Measurements from ENCODE around the gene SNORC.
"Not testable (repeated sequence)": the region's sequence is repeated elsewhere in the genome, so short reads cannot be mapped to it uniquely, and the experiment has no call there.

The SNORC gene

GRCh38 chr2:232850039-232850438 lies 20.0 kb upstream of the SNORC start:
- TF ChIP-seq CTCF (IDR thresholded peaks at IDR 0.05; ENCODE audit: low read depth, low read length) = no peak
- H3K36me3 ChIP-seq = peaks cover 78% of the 10 kb centered on the region

DNA sequence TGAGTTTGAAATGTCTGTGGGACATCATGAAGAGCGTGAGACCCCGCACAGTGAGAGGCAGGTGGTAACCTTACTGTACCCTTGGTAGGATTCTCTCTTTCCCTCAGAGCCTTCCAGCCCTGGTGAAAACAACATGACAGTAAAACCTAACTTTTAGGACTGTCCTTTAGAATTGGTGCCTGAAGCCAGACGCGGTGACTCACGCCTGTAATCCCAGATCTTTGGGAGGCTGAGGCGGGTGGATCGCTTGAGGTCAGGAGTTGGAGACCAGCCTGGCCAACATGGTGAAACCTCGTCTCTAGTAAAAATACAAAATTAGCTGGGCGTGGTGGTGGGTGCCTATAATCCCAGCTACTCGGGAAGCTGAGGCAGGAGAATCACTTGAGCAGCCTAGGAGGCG lies 18.0 kb upstream of the SNORC start:
- not testable (repeated sequence) for DNase-seq; H3K9me3 ChIP-seq (ENCODE audit: severe bottlenecking); H3K27ac ChIP-seq; H3K27me3 ChIP-seq (ENCODE audit: insufficient read depth, low read depth, severe bottlenecking); H3K4me3 ChIP-seq (ENCODE audit: low read depth, low read length)
- peaks cover 70% of the 10 kb centered on the region for H3K36me3 ChIP-seq

More at GRCh38 chr2:232850039-232850438, 20.0 kb upstream of the SNORC start:
- no peak overlapping the region for H3K27ac ChIP-seq
- no peaks in the 10 kb centered on the region for H3K27me3 ChIP-seq (ENCODE audit: insufficient read depth, low read depth, severe bottlenecking)
- no peak overlapping the region for H3K4me3 ChIP-seq (ENCODE audit: low read depth, low read length)
- H3K9me3 ChIP-seq (ENCODE audit: severe bottlenecking) = no peaks in the 10 kb centered on the region
- no peak for DNase-seq

DNA sequence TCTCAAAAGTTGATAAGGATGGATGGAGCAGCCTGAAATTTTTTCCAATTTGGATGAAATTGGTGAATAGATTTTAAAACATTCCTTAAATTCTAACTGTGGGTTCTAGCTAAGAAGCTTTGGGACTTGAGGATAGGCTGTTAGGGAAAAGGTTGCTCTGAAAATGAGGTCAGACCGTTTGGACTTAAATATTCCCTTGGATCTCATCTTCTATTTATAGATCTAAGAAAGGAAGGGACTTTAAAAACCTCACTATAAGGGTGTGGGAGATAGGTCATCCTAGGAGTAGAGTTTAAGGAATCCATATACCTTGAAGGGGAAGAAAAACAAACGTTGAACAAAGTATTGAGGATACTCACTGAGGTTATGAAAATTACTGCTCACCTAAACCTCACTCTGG lies 17.4 kb upstream of the SNORC start:
- TF ChIP-seq CTCF (IDR thresholded peaks at IDR 0.05; ENCODE audit: low read depth, low read length) = no peak
- H3K9me3 ChIP-seq (ENCODE audit: severe bottlenecking) = no peaks in the 10 kb centered on the region
- no peaks in the 10 kb centered on the region for H3K27me3 ChIP-seq (ENCODE audit: insufficient read depth, low read depth, severe bottlenecking)
- peaks cover 70% of the 10 kb centered on the region for H3K36me3 ChIP-seq
- no peak overlapping the region for H3K27ac ChIP-seq
- no peak for DNase-seq
- H3K4me3 ChIP-seq (ENCODE audit: low read depth, low read length) = no peak overlapping the region

DNA sequence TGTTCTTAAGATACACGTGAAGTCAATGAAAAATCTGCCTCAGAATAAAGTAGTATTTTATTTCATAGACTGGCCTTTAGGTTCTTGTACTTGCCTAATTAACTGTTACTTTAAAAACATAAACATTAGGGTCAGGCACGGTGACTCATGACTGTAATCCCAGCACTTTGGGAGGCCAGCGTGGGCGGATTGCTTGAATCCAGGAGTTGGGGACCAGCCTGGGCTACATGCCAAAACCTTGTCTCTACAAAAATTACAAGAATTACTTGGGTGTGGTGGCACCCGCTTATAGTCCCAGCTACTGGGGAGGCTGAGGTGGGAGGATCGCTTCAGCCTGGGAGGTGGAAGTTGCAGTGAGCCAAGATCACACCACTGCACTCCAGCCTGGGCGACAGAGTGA lies 16.0 kb upstream of the SNORC start:
- no peak overlapping the region for H3K4me3 ChIP-seq (ENCODE audit: low read depth, low read length)
- H3K27me3 ChIP-seq (ENCODE audit: insufficient read depth, low read depth, severe bottlenecking) = no peaks in the 10 kb centered on the region
- no peak overlapping the region for H3K27ac ChIP-seq
- DNase-seq = no peak
- no peaks in the 10 kb centered on the region for H3K9me3 ChIP-seq (ENCODE audit: severe bottlenecking)
- TF ChIP-seq CTCF (IDR thresholded peaks at IDR 0.05; ENCODE audit: low read depth, low read length) = no peak
- peaks cover 69% of the 10 kb centered on the region for H3K36me3 ChIP-seq

GRCh38 chr2:232857158-232857563 lies 12.9 kb upstream of the SNORC start:
- no peak overlapping the region for H3K4me3 ChIP-seq (ENCODE audit: low read depth, low read length)
- no peak for DNase-seq
- H3K27ac ChIP-seq = no peak overlapping the region
- peaks cover 45% of the 10 kb centered on the region for H3K36me3 ChIP-seq
- TF ChIP-seq CTCF (IDR thresholded peaks at IDR 0.05; ENCODE audit: low read depth, low read length) = no peak
- H3K27me3 ChIP-seq (ENCODE audit: insufficient read depth, low read depth, severe bottlenecking) = no peaks in the 10 kb centered on the region
- H3K9me3 ChIP-seq (ENCODE audit: severe bottlenecking) = no peaks in the 10 kb centered on the region

GRCh38 chr2:232859385-232859916 lies 10.6 kb upstream of the SNORC start:
- TF ChIP-seq CTCF (IDR thresholded peaks at IDR 0.05; ENCODE audit: low read depth, low read length) = no peak
- H3K4me3 ChIP-seq (ENCODE audit: low read depth, low read length) = no peak overlapping the region
- no peak overlapping the region for H3K27ac ChIP-seq
- no peaks in the 10 kb centered on the region for H3K9me3 ChIP-seq (ENCODE audit: severe bottlenecking)
- DNase-seq = no peak
- no peaks in the 10 kb centered on the region for H3K27me3 ChIP-seq (ENCODE audit: insufficient read depth, low read depth, severe bottlenecking)
- peaks cover 32% of the 10 kb centered on the region for H3K36me3 ChIP-seq
